ENCODE results near the gene ABCC3.

The ABCC3 gene

DNA sequence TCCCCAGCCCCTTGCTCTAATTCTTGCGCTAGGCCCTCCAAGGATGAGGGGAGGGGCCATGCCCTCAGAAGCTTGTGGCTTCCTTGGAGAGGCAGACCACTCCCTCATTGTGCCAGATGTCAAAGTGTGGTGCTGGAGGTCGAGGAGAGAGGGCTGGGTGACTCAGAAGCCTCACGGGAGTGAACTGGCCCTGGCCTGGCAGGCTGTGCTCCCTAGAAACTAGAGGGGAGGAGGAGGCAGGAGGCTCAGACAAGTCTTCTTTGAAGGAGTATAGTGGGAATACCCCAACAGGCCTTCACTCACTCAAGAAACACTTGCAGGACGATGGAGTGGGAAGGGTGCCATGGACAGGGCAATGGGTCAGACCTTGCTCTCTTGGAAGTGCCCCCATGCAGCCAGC is 54.6 kb downstream of the ABCC3 start:
- Histone ChIP-seq H3K27me3 (ENCODE audit: insufficient read depth, poor library complexity, severe bottlenecking) (no peaks in the 10 kb centered on the region), H3K27ac (replicated peaks) (no peak overlapping the region), H3K4me3 (replicated peaks; ENCODE audit: insufficient read depth, low read length) (no peak overlapping the region)
- no peak for DNase-seq (ENCODE audit: low read depth in 1 of 2, low spot score in 1 of 2)
- TF ChIP-seq, protein P1, sequence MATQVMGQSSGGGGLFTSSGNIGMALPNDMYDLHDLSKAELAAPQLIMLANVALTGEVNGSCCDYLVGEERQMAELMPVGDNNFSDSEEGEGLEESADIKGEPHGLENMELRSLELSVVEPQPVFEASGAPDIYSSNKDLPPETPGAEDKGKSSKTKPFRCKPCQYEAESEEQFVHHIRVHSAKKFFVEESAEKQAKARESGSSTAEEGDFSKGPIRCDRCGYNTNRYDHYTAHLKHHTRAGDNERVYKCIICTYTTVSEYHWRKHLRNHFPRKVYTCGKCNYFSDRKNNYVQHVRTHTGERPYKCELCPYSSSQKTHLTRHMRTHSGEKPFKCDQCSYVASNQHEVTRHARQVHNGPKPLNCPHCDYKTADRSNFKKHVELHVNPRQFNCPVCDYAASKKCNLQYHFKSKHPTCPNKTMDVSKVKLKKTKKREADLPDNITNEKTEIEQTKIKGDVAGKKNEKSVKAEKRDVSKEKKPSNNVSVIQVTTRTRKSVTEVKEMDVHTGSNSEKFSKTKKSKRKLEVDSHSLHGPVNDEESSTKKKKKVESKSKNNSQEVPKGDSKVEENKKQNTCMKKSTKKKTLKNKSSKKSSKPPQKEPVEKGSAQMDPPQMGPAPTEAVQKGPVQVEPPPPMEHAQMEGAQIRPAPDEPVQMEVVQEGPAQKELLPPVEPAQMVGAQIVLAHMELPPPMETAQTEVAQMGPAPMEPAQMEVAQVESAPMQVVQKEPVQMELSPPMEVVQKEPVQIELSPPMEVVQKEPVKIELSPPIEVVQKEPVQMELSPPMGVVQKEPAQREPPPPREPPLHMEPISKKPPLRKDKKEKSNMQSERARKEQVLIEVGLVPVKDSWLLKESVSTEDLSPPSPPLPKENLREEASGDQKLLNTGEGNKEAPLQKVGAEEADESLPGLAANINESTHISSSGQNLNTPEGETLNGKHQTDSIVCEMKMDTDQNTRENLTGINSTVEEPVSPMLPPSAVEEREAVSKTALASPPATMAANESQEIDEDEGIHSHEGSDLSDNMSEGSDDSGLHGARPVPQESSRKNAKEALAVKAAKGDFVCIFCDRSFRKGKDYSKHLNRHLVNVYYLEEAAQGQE (IDR thresholded peaks at IDR 0.05; ENCODE audit: insufficient replicate concordance, low read depth), result no peak

DNA sequence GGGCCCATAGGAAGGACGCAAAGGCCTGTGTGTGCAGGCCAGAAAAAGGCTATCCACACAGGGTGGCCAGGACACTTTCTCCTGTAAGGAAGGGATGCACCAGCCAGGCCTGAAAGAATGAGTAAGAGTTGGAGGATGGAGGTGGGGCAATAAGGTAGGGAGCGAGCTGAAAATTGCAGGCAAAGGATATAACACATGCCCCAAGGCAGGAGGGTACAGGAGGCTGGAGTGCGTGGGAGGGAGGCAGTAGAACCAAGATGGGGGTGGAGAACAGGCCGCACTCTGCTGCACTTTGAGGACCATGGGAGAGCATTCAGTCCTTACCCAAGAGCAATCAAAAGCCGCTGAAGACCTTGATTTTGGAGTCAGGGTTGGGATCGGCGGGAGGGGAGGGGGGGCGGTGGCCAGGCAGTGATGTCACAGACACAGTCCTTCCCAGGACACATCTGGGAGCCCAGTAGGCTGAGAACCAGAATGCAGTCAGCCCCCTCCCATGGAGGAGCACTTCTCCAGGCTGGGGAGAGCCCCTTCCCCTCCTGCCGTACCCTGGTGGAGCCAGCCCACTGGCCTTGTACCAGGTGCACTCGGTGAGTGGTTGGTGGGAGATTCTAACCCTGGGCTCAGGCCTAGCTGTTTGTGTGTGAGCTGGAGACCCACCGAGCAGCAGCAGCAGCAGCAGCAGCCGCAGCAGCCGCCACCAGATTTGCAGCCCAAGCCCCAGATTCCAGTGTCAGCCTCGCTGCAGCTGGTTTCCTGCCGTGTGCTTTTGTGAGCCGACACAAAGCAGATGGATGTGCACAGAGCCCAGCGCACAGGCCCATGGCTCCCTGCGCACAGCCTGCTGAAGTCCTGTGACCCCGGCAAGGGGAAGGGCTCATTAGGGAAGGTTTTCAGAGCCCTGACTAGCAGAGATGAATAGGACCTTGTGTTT is 55.5 kb downstream of the ABCC3 start:
- H3K4me3 ChIP-seq (replicated peaks; ENCODE audit: insufficient read depth, low read length), result no peak overlapping the region
- TF ChIP-seq, protein P1 (IDR thresholded peaks at IDR 0.05; ENCODE audit: insufficient replicate concordance, low read depth), result no peak
- no peak for TF ChIP-seq POLR2AphosphoS5 (IDR thresholded peaks at IDR 0.05; ENCODE audit: low read depth)
- TF ChIP-seq SPI1 (IDR thresholded peaks at IDR 0.05; ENCODE audit: borderline replicate concordance, low read depth), result no peak
- TF ChIP-seq, protein P2, sequence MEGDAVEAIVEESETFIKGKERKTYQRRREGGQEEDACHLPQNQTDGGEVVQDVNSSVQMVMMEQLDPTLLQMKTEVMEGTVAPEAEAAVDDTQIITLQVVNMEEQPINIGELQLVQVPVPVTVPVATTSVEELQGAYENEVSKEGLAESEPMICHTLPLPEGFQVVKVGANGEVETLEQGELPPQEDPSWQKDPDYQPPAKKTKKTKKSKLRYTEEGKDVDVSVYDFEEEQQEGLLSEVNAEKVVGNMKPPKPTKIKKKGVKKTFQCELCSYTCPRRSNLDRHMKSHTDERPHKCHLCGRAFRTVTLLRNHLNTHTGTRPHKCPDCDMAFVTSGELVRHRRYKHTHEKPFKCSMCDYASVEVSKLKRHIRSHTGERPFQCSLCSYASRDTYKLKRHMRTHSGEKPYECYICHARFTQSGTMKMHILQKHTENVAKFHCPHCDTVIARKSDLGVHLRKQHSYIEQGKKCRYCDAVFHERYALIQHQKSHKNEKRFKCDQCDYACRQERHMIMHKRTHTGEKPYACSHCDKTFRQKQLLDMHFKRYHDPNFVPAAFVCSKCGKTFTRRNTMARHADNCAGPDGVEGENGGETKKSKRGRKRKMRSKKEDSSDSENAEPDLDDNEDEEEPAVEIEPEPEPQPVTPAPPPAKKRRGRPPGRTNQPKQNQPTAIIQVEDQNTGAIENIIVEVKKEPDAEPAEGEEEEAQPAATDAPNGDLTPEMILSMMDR (IDR thresholded peaks at IDR 0.05; ENCODE audit: insufficient read depth, low read length), result no peak
- no peak for TF ChIP-seq GABPA (IDR thresholded peaks at IDR 0.05; ENCODE audit: low read depth)
- no peak overlapping the region for H3K27ac ChIP-seq (replicated peaks)
- no peaks in the 10 kb centered on the region for H3K27me3 ChIP-seq (ENCODE audit: insufficient read depth, poor library complexity, severe bottlenecking)
- DNase-seq (ENCODE audit: low read depth in 1 of 2, low spot score in 1 of 2), result no peak

DNA sequence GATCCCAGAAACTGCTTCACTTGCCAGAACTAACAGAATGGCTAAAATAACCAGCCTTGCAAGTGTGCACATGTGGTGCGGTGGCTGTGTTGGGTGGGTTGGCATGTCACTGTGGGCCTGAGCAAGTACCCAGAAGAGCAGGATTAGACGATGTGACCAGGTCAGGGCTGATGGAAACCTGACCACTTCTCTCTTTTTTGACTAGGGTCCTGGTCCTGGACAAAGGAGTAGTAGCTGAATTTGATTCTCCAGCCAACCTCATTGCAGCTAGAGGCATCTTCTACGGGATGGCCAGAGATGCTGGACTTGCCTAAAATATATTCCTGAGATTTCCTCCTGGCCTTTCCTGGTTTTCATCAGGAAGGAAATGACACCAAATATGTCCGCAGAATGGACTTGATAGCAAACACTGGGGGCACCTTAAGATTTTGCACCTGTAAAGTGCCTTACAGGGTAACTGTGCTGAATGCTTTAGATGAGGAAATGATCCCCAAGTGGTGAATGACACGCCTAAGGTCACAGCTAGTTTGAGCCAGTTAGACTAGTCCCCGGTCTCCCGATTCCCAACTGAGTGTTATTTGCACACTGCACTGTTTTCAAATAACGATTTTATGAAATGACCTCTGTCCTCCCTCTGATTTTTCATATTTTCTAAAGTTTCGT is 56.3 kb downstream of the ABCC3 start:
- Histone ChIP-seq H3K27ac (replicated peaks) (no peak overlapping the region), H3K4me3 (replicated peaks; ENCODE audit: insufficient read depth, low read length) (no peak overlapping the region), H3K27me3 (ENCODE audit: insufficient read depth, poor library complexity, severe bottlenecking) (no peaks in the 10 kb centered on the region)
- no peak for DNase-seq (ENCODE audit: low read depth in 1 of 2, low spot score in 1 of 2)
- no peak for TF ChIP-seq POLR2AphosphoS5 (IDR thresholded peaks at IDR 0.05; ENCODE audit: low read depth)
- TF ChIP-seq, protein P1 (IDR thresholded peaks at IDR 0.05; ENCODE audit: insufficient replicate concordance, low read depth), result no peak
- no peak for TF ChIP-seq SPI1 (IDR thresholded peaks at IDR 0.05; ENCODE audit: borderline replicate concordance, low read depth)
- TF ChIP-seq, protein P2 (IDR thresholded peaks at IDR 0.05; ENCODE audit: insufficient read depth, low read length), result no peak
- no peak for TF ChIP-seq GABPA (IDR thresholded peaks at IDR 0.05; ENCODE audit: low read depth)

Data from HL-60 (cell line).